Keratinocyte (primary cell): ENCODE data around the gene MMAA. TPM values are rescaled to one million over a fixed set of nuclear protein-coding genes. Genes with fewer than 3 reads are reported as not detected.

ENCODE experiments used
- DNase-seq: peaks from one replicate; pipeline ENCODE4 v3.0.0-alpha.2; 2011; ENCODE audit warnings: low read depth, missing footprints, low spot score
- FAIRE-seq: peaks from 2 replicates; lab custom pipeline; 2011; peaks lifted over from hg19 to GRCh38; lab: Jason Lieb, UNC
- H2AFZ ChIP-seq: 2 replicates; pipeline ENCODE4 v1.6.0; 2012; ENCODE audit warnings: low read length, control low read depth, inconsistent platforms; ENCODE audit not compliant: control insufficient read depth
- H3K27ac ChIP-seq: 2 replicates; pipeline ENCODE4 v1.5.1; 2011; ENCODE audit warnings: low read length; ENCODE audit not compliant: control insufficient read depth, insufficient read depth
- H3K27me3 ChIP-seq: 3 replicates; pipeline ENCODE4 v1.6.0; 2011; ENCODE audit warnings: low read length; ENCODE audit not compliant: control insufficient read depth, insufficient read depth; ENCODE audit errors: extremely low read depth
- H3K36me3 ChIP-seq, 2 experiments: 2 replicates in 1 of 2; 3 replicates in 1 of 2; pipeline ENCODE4 v1.5.1; 2011; ENCODE audit warnings: low read length in 2 of 2, mild to moderate bottlenecking in 1 of 2; ENCODE audit not compliant: control insufficient read depth in 2 of 2, insufficient read depth in 2 of 2; ENCODE audit errors: extremely low read depth in 1 of 2
- H3K4me1 ChIP-seq: 3 replicates; pipeline ENCODE4 v1.5.1; 2011; ENCODE audit warnings: low read length; ENCODE audit not compliant: control insufficient read depth, insufficient read depth; ENCODE audit errors: extremely low read depth
- H3K4me2 ChIP-seq: 3 replicates; pipeline ENCODE4 v1.6.0; 2011; ENCODE audit warnings: low read depth, low read length; ENCODE audit not compliant: control insufficient read depth, insufficient read depth; ENCODE audit errors: extremely low read depth
- H3K4me3 ChIP-seq, 3 experiments: fragments of 200-600 bp in 1 of 3; sonication (generic) in 1 of 3; 2 replicates in 2 of 3; 3 replicates in 1 of 3; pipeline ENCODE4 v1.5.1; 2011 to 2016; ENCODE audit warnings: low read length in 3 of 3, mild to moderate bottlenecking in 3 of 3, control low read depth in 2 of 3, inconsistent platforms in 1 of 3, low read depth in 1 of 3, mixed read lengths in 1 of 3, mixed run types in 1 of 3, moderate library complexity in 1 of 3; ENCODE audit not compliant: control insufficient read depth in 2 of 3, insufficient read depth in 2 of 3; ENCODE audit errors: extremely low read depth in 1 of 3
- H3K79me2 ChIP-seq: 2 replicates; pipeline ENCODE4 v1.6.0; 2012; ENCODE audit warnings: low read length; ENCODE audit not compliant: control insufficient read depth, insufficient read depth
- H3K9ac ChIP-seq: 3 replicates; pipeline ENCODE4 v1.6.0; 2011; ENCODE audit warnings: low read length; ENCODE audit not compliant: control insufficient read depth, insufficient read depth; ENCODE audit errors: extremely low read depth
- H3K9me1 ChIP-seq: 3 replicates; pipeline ENCODE4 v1.6.0; 2011; ENCODE audit warnings: low read length; ENCODE audit not compliant: control insufficient read depth, insufficient read depth; ENCODE audit errors: extremely low read depth
- H3K9me3 ChIP-seq: 2 replicates; pipeline ENCODE4 v1.5.1; 2012; ENCODE audit warnings: low read depth, low read length; ENCODE audit not compliant: control insufficient read depth
- H4K20me1 ChIP-seq: 3 replicates; pipeline ENCODE4 v1.6.0; 2011; ENCODE audit warnings: low read length; ENCODE audit not compliant: control insufficient read depth, insufficient read depth; ENCODE audit errors: extremely low read depth
- CTCF ChIP-seq, 3 experiments: IDR thresholded peaks in 1 of 3; conservative IDR thresholded peaks in 1 of 3; optimal IDR thresholded peaks in 1 of 3; 2 replicates in 2 of 3; 3 replicates in 1 of 3; pipeline versions ENCODE3 to v1.5.1; 2011; ENCODE audit warnings: low read length in 3 of 3, mild to moderate bottlenecking in 3 of 3, moderate library complexity in 2 of 3, control low read depth in 1 of 3, inconsistent platforms in 1 of 3; ENCODE audit not compliant: insufficient read depth in 2 of 3; ENCODE audit errors: extremely low read depth in 1 of 3
- EZH2 ChIP-seq: IDR thresholded peaks from one replicate; pipeline ENCODE4 v1.6.1; 2012; ENCODE audit warnings: inconsistent platforms, mild to moderate bottlenecking, low read length, moderate library complexity
- dilution Hi-C: fragments of 300-500 bp; cut with MboI; formaldehyde crosslinking; loops from one replicate; pipeline ENCODE4 v1.7.0; 2020; ENCODE audit warnings: low sequenced_read_pairs; ENCODE audit not compliant: extremely low pct_ligation_motif_present
- polyA plus RNA-seq, 5 experiments: library from polyadenylated mRNA; depleted of rRNA in 3 of 5; stranded (reverse) in 3 of 5; stranded (forward) in 1 of 5; unstranded in 1 of 5; fragments of >200 nt; gene quantifications; 1 replicate in 1 of 5; 2 replicates in 3 of 5; 3 replicates in 1 of 5; pipeline versions ENCODE4 v1.2.1 to v1.2.3, GENCODE V29; 2011 to 2012; ENCODE audit warnings: missing spikeins in 2 of 5, low read depth in 1 of 5, low replicate concordance in 1 of 5

Gene MMAA
- polyA plus RNA-seq, 1 donor (not counting 4 experiments of a cell fraction or from before 2014, with no cell fraction given), result 9.4 TPM

GRCh38 chr4:145626623-145626982, 7.4 kb downstream of the MMAA start:
- H3K4me1 ChIP-seq, result peaks cover 4% of the 10 kb centered on the region
- dilution Hi-C loops, result no loop called here
- H3K9me3 ChIP-seq, result no peaks in the 10 kb centered on the region
- DNase-seq, result no peak
- no peak overlapping the region for H3K4me2 ChIP-seq
- TF ChIP-seq CTCF (optimal IDR thresholded peaks at IDR 0.05 in 1 of 3, IDR thresholded peaks at IDR 0.05 in 1 of 3, conservative IDR thresholded peaks at IDR 0.05 in 1 of 3; ENCODE audit: extremely low read depth in 1 of 3, insufficient read depth in 2 of 3, low read length in 3 of 3) (no peak), EZH2 (no peak)
- no peaks in the 10 kb centered on the region for H4K20me1 ChIP-seq
- no peaks in the 10 kb centered on the region for H3K36me3 ChIP-seq
- no peaks in the 10 kb centered on the region for H3K79me2 ChIP-seq
- no peak overlapping the region for H3K4me3 ChIP-seq
- no peak overlapping the region for H3K9ac ChIP-seq
- H3K9me1 ChIP-seq, result no peaks in the 10 kb centered on the region
- H3K27me3 ChIP-seq, result no peaks in the 10 kb centered on the region
- no peak overlapping the region for H3K27ac ChIP-seq
- no peak overlapping the region for H2AFZ ChIP-seq
- FAIRE-seq, result no peak

DNA sequence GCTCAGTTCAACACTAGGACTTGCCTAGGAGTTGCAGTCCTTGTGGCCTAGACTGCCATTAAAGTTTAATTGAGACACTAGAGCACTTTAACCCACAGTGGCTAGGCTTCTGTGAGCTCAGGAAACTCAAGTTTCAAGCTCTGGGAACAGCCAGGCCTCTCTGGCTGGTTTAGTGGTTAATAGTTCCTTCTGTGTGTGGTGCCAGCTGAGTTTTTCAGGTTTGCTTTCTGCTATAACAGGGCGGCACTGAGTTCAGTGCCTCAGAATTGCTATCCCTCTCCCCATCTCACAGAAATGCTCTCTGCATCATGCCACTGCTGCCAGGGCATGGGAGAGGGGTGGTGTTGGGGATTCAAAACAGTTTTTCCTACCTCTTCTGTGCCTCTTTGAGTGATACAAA, 15.9 kb downstream of the MMAA start:
- H3K4me2 ChIP-seq, result no peak overlapping the region
- dilution Hi-C loops, result no loop called here
- H3K9ac ChIP-seq, result no peak overlapping the region
- no peak overlapping the region for H3K27ac ChIP-seq
- H3K27me3 ChIP-seq, result no peaks in the 10 kb centered on the region
- no peak for DNase-seq
- H3K79me2 ChIP-seq, result no peaks in the 10 kb centered on the region
- H3K9me1 ChIP-seq, result no peaks in the 10 kb centered on the region
- no peak overlapping the region for H2AFZ ChIP-seq
- H3K36me3 ChIP-seq, result peaks cover 1 to 4% of the 10 kb centered on the region in 2 experiments
- no peaks in the 10 kb centered on the region for H3K9me3 ChIP-seq
- peaks cover 5% of the 10 kb centered on the region for H3K4me1 ChIP-seq
- H3K4me3 ChIP-seq, result no peak overlapping the region
- FAIRE-seq, result no peak
- no peaks in the 10 kb centered on the region for H4K20me1 ChIP-seq
- no peak for TF ChIP-seq EZH2
- TF ChIP-seq CTCF (optimal IDR thresholded peaks at IDR 0.05 in 1 of 3, IDR thresholded peaks at IDR 0.05 in 1 of 3, conservative IDR thresholded peaks at IDR 0.05 in 1 of 3; ENCODE audit: extremely low read depth in 1 of 3, insufficient read depth in 2 of 3, low read length in 3 of 3), result no peak
